Fibroblast of the aortic adventitia (primary cell): Measurements from ENCODE around the gene RADIL. TPM values are rescaled to one million over a fixed set of nuclear protein-coding genes. Genes with fewer than 3 reads are reported as not detected.

Experiments
- DNase-seq: peaks from one replicate; pipeline ENCODE4 v3.0.0-alpha.2; 2010; ENCODE audit warnings: low read depth
- H3K4me3 ChIP-seq: 2 replicates; pipeline ENCODE4 v1.5.1; 2011; ENCODE audit warnings: low read depth, mild to moderate bottlenecking, control low read depth, low read length, moderate library complexity
- total RNA-seq: library from RNA; depleted of rRNA; stranded (reverse); fragments of >200 nt; gene quantifications from 2 replicates; pipeline ENCODE4 v1.2.3, GENCODE V29; 2012; ENCODE audit warnings: low replicate concordance
- TF ChIP-seq, protein P1 (sequence below): IDR thresholded peaks from 2 replicates; pipeline ENCODE4 v1.5.1; 2011; ENCODE audit warnings: mild to moderate bottlenecking, low read length, control low read depth, inconsistent platforms; ENCODE audit not compliant: insufficient read depth

RADIL gene
- total RNA-seq, 1 donor, result 1.4 TPM

DNA sequence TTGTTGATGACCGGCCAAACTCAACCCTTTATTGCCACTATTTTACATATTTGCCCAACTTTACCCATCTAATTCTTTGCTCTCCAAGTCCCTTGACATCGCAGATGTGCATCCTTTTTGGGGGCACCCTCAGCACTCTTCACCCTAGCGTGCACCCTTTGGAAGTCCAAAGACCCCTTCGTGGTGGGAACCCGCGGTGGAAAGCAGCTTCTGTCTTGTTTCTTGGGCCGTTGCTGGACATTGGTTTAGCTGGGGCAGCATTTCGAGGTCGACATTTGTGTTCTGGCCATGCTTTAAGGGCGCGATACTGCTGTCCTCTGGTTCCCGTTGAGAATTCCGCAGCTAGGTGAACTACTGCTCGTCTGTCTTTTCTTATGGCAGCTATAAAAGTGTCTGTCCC lies 21.4 kb downstream of the RADIL start:
- TF ChIP-seq, protein P1, sequence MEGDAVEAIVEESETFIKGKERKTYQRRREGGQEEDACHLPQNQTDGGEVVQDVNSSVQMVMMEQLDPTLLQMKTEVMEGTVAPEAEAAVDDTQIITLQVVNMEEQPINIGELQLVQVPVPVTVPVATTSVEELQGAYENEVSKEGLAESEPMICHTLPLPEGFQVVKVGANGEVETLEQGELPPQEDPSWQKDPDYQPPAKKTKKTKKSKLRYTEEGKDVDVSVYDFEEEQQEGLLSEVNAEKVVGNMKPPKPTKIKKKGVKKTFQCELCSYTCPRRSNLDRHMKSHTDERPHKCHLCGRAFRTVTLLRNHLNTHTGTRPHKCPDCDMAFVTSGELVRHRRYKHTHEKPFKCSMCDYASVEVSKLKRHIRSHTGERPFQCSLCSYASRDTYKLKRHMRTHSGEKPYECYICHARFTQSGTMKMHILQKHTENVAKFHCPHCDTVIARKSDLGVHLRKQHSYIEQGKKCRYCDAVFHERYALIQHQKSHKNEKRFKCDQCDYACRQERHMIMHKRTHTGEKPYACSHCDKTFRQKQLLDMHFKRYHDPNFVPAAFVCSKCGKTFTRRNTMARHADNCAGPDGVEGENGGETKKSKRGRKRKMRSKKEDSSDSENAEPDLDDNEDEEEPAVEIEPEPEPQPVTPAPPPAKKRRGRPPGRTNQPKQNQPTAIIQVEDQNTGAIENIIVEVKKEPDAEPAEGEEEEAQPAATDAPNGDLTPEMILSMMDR, result no peak
- no peak overlapping the region for H3K4me3 ChIP-seq
- no peak for DNase-seq

DNA sequence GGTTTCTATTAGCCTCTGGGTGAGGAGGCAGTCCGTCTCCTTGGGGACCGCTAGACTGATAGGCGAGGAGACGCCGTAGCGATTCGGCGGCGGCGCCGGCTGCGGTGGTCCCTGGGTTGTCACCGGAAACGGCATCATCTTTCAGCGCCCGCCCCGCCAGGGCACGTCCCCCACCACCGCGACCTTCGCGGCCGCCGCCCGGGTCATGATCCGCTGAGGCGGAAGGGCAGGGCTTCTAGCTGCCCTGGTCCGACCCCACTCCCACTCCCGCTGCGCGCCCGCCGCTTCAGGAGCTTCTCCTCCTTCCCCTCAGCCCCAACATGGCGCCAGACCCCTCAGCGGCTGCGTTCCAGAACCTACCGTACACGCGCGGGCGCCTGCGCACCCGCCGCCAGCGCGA lies 21.8 kb downstream of the RADIL start, which contains the start of gene PAPOLB:
TSS of gene PAPOLB (minus strand) at position 358 of the 400 bp plus-strand sequence. CDS start at position 138, 220 bp downstream.
- no peak for DNase-seq
- TF ChIP-seq, protein P1, result no peak
- H3K4me3 ChIP-seq, result no peak within 1 kb of the TSS

DNA sequence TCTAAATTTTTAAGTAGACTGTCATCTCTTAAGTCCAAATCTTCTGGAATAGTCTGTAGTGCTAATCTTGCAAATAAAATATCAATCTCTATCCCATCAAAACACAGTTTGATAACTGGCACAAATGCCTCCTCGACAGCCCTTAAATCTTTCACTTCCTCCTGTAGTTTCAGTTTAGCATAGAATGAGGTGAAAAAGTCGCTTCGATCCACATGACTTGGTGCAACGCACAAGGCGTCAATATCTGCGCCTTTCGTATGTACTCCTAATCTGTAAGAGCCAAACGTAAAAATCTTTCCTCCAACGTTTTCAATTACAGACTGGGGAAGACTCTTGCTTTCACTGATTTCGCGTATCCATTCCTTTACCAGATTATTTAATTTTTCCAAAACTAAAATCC lies 22.3 kb downstream of the RADIL start:
- H3K4me3 ChIP-seq, result no peak overlapping the region
- TF ChIP-seq, protein P1, result no peak
- DNase-seq, result no peak

DNA sequence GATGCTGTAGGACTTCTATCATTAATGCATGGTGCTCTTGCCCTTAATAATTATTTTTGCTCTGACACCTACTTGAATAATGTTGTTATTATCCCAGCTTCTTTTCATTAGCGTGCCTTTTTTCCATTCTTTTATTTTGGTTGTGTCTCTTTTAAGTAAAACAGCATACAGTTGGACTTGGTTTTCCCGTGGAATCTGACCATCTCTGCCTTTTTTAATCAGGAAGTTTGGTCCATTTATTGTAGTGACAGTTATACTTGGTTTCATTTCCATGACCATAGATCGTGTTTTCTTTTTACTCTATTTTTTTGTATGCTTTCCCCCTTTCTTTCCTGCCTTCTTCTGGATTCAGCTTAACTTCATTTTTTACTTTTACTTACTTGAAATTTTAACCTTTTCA lies 26.3 kb downstream of the RADIL start:
- TF ChIP-seq, protein P1, result no peak
- H3K4me3 ChIP-seq, result no peak overlapping the region
- DNase-seq, result no peak

DNA sequence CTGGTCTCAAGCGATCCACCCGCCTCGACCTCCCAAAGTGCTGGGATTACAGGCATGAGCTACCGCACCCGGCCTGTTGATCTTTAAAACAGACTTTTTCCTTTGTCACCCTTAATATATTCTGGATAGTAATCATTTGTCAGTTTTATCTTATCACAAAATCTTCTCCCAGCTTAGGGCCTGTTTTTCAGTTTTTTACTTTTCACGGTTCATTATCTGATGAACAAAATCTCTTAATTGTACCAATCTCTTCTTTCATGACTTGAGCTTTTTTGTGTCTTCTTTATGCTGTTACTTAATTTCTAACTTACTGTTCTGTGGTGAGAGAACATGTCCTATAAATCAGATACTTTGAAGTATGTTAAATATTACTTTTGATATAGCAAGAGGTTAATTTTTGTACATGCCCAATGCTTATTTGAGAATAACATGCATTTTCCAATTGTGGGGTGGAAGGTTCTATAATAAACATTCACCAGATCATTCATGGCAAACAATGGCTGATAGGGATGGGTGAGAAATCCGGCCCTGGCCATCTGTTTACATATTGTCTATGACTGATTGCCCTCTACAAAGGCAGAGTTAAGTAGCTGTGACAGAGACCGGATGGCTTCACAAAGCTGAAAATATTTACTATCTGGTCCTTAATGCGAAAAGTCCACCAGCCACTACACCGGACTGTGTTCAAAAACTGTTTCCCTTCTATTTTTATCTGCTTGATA lies 27.0 kb downstream of the RADIL start:
- TF ChIP-seq, protein P1, result no peak
- DNase-seq, result no peak
- H3K4me3 ChIP-seq, result no peak overlapping the region

DNA sequence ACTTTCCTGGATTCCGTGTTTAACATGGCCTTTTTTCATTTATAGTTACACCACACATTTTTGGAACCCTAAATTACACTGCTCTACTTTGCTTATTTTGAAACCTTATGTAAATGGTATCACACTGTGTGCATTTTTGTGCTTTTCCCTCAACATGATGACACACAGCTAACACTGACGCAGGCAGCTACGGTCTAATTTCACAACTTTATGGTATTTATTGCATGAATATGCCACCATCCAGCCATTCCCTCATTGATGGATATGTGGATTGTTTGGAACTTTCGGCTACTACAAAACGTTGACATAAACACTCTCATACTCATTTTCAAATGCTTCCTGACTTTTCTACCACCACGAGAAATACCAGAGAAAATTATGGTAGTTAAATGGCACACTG lies 28.6 kb downstream of the RADIL start:
- DNase-seq, result no peak
- H3K4me3 ChIP-seq, result no peak overlapping the region
- TF ChIP-seq, protein P1, result no peak
